ENCODE data around the gene CIAO1. TPM values are rescaled to one million over a fixed set of nuclear protein-coding genes. Genes with fewer than 3 reads are reported as not detected.

The CIAO1 gene
- total RNA-seq, 6 donors from 2014 or later = 69.0 to 169 (median 91.0) TPM

DNA sequence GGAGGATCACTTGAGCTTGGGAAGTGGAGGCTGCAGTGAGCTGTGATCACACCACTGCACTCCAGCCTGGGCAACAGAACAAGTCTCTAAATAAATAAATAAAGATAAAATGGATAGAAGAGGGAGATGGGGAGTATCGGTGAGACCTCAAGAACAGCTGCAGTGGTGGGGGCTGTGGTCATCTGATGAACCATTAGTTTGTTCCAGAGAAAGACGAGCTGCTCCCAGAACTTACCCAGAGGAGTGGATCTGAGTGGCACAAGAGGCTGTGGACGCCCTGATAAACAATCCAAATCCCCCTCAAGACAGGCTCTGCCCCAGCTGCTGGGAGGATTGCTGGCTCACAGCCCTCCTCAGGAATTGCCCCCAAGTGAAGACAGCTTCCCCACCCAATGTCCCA, 26.9 kb upstream of the CIAO1 start:
- WGBS, 2 donors = 71 to 94% methylated on average over 3 of the region's 3 CpGs
- H3K4me3 ChIP-seq = no peak overlapping the region
- peaks cover 0 to 3% (median 0%) of the 10 kb centered on the region in 4 donors for H3K36me3 ChIP-seq
- H3K9me3 ChIP-seq = no peaks in the 10 kb centered on the region
- ATAC-seq (ENCODE audit: low FRiP score in 2 of 2) = no peak
- DNase-seq = no peak
- TF ChIP-seq EP300 (IDR thresholded peaks at IDR 0.05) = no peak
- H3K27ac ChIP-seq = no peak overlapping the region
- H3K27me3 ChIP-seq = no peaks in the 10 kb centered on the region
- peaks cover 12 to 15% (median 13%) of the 10 kb centered on the region in 4 donors for H3K4me1 ChIP-seq

DNA sequence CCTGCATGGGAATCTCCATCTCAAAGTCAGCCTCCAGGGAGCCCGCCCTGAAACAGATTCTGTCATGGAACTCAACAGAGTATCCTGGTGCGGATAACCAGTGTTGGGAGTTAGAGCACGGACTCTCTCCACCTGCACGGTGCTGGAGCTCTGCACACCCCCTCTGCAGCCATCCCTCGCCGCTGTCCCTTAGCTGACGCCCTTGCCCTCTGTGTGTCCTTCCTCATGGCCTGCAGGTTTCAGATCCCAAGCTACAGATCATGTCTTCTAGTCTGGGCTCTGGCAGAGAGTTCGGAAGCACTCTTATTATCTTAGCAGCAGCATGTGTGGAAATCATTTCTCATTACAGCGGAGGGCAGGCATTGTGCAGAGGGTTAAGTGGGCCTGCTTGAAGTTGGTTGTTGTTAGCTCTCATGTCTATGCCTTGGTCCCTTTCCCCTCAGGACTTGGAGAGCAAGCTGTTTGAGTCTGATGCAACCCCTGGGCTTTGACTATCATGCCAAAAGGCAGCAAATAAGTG, 26.2 kb upstream of the CIAO1 start:
- Histone ChIP-seq H3K36me3 (peaks cover 0 to 3% (median 0%) of the 10 kb centered on the region in 4 donors), H3K27ac (no peak overlapping the region), H3K9me3 (no peaks in the 10 kb centered on the region), H3K4me3 (no peak overlapping the region), H3K4me1 (peaks cover 12 to 15% (median 13%) of the 10 kb centered on the region in 4 donors), H3K27me3 (no peaks in the 10 kb centered on the region)
- TF ChIP-seq POLR2AphosphoS5 (IDR thresholded peaks at IDR 0.05) = no peak
- TF ChIP-seq POLR2A (IDR thresholded peaks at IDR 0.05) = no peak
- TF ChIP-seq EP300 (IDR thresholded peaks at IDR 0.05) = no peak
- TF ChIP-seq, protein P1, sequence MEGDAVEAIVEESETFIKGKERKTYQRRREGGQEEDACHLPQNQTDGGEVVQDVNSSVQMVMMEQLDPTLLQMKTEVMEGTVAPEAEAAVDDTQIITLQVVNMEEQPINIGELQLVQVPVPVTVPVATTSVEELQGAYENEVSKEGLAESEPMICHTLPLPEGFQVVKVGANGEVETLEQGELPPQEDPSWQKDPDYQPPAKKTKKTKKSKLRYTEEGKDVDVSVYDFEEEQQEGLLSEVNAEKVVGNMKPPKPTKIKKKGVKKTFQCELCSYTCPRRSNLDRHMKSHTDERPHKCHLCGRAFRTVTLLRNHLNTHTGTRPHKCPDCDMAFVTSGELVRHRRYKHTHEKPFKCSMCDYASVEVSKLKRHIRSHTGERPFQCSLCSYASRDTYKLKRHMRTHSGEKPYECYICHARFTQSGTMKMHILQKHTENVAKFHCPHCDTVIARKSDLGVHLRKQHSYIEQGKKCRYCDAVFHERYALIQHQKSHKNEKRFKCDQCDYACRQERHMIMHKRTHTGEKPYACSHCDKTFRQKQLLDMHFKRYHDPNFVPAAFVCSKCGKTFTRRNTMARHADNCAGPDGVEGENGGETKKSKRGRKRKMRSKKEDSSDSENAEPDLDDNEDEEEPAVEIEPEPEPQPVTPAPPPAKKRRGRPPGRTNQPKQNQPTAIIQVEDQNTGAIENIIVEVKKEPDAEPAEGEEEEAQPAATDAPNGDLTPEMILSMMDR (IDR thresholded peaks at IDR 0.05) = no peak
- no peak for DNase-seq
- no peak for ATAC-seq (ENCODE audit: low FRiP score in 2 of 2)
- 94 to 97% methylated on average over 7 to 8 of the region's 9 CpGs for WGBS, 2 donors

DNA sequence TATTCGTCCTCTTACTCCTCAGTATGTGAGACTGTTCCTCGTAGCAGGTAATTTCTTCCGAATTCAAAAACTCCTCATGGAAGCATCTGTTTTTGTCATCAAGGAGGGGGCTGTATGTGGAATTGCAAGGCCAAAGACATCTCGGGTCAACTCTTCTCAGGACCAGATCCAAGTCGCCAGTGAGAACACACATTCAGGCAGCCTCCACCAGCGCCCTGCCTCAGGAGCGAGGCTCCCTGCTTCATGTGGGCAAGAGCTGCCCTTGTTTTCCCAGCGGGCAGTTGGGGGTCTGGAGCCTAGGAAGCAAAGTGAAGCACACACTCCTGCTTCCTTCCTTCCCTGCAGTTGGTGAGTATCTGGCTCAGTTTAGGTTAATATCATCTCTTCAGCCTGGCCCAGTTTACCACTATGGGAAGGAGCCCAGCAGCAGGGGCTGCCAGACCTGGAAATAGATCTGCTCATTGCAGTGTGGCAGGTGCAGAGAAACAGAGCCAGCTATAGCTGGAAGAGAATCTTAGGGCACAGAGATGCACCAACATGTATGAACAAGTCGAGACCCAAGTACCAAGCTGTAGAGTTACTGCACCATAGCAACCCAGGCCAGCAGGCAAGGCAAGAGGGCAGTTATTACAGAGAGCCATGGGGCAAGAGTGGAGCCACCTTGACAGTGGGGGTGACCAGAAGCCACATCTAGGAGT, 25.5 kb upstream of the CIAO1 start:
- H3K36me3 ChIP-seq = peaks cover 0 to 3% (median 0%) of the 10 kb centered on the region in 4 donors
- H3K9me3 ChIP-seq = no peaks in the 10 kb centered on the region
- no peak overlapping the region for H3K4me3 ChIP-seq
- no peaks in the 10 kb centered on the region for H3K27me3 ChIP-seq
- TF ChIP-seq EP300 (IDR thresholded peaks at IDR 0.05) (no peak), POLR2A (IDR thresholded peaks at IDR 0.05) (no peak), POLR2AphosphoS5 (IDR thresholded peaks at IDR 0.05) (no peak)
- TF ChIP-seq, protein P1 (IDR thresholded peaks at IDR 0.05) = no peak
- no peak for ATAC-seq (ENCODE audit: low FRiP score in 2 of 2)
- DNase-seq = peak in 1 of 2 donors; percentile 27
- H3K27ac ChIP-seq = peak overlapping the region in 2 of 4 donors; percentile 85 to 92
- peaks cover 12 to 17% (median 16%) of the 10 kb centered on the region in 4 donors for H3K4me1 ChIP-seq
- 97 to 99% methylated on average over 9 of the region's 9 CpGs for WGBS, 2 donors

DNA sequence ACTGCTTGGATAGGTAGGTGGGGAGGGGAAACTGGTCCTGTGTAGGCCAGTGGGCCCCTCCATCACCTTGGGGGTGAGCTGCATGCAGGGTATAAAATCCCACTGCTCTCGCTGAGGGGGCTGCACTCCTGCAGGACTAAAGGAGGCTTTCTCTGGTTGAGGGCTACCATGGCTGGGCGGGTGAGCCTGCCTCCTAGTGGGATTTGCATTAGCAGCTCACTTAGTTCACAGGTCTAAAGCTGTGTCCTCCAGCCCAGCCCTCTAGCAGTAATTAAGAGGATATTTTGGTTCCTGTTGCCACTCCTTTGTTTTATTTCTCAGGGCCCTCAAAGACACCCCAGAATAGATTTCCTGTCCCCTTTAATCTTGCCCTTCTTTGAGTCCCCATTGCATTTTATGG, 24.8 kb upstream of the CIAO1 start:
- DNase-seq (no peak), ATAC-seq (ENCODE audit: low FRiP score in 2 of 2) (no peak)
- H3K4me3 ChIP-seq = no peak overlapping the region
- H3K9me3 ChIP-seq = no peaks in the 10 kb centered on the region
- no peaks in the 10 kb centered on the region for H3K27me3 ChIP-seq
- no peak for TF ChIP-seq POLR2AphosphoS5 (IDR thresholded peaks at IDR 0.05)
- TF ChIP-seq EP300 (IDR thresholded peaks at IDR 0.05) = no peak
- no peak for TF ChIP-seq POLR2A (IDR thresholded peaks at IDR 0.05)
- TF ChIP-seq, protein P1 (IDR thresholded peaks at IDR 0.05) = no peak
- H3K36me3 ChIP-seq = peaks cover 0 to 3% (median 0%) of the 10 kb centered on the region in 4 donors
- WGBS, 2 donors = 90 to 95% methylated on average over 2 of the region's 2 CpGs
- peaks cover 15 to 22% (median 16%) of the 10 kb centered on the region in 4 donors for H3K4me1 ChIP-seq
- H3K27ac ChIP-seq = peak overlapping the region; percentile 79 to 92 (median 87)

DNA sequence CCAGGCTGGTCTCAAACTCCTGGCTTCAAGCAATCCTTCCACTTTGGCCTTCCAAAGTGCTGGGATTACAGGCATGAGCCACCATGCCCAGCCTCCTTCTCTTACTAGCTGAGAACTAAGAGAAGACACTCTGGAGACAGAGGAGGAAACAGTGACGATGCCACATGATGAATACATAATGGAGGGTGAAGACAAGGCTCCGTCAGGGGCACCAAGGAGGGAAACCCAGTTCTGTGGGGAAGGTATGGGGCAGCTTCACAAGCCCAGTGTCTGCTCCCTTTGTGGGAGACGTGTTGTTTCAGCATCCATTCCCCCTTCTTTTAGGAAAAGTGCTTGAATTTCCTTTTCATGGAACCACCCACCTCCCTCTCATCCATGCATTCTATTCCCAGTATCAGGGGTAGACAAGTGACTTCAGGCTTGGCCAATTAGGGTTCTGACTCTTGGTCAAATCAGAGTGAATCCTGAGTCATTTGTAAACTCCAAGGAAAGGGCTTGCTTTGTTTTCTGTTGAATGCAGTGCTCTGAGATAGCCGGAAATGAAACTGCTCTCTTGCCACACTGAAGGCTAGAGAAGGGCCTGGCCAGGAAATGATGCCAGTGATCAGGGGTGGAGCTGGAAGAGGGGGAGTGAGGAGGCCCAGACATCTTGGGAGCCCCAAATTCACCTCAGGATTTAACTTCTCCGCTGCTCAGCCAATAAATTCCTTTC, 24.0 kb upstream of the CIAO1 start:
- no peaks in the 10 kb centered on the region for H3K9me3 ChIP-seq
- peaks cover 17 to 23% (median 23%) of the 10 kb centered on the region in 4 donors for H3K4me1 ChIP-seq
- H3K27me3 ChIP-seq = no peaks in the 10 kb centered on the region
- peak overlapping the region; percentile 79 to 92 (median 87) for H3K27ac ChIP-seq
- peak; percentile 41 to 73 for TF ChIP-seq POLR2AphosphoS5 (IDR thresholded peaks at IDR 0.05)
- TF ChIP-seq, protein P1 (IDR thresholded peaks at IDR 0.05) = no peak
- TF ChIP-seq POLR2A (IDR thresholded peaks at IDR 0.05) = peak in 1 of 4 donors; percentile 47
- peak in 1 of 4 donors; percentile 30 for TF ChIP-seq EP300 (IDR thresholded peaks at IDR 0.05)
- DNase-seq = peak in 1 of 2 donors; percentile 73
- H3K4me3 ChIP-seq = no peak overlapping the region
- WGBS, 2 donors = 31 to 41% methylated on average over 5 of the region's 5 CpGs
- ATAC-seq (ENCODE audit: low FRiP score in 2 of 2) = peak; percentile 60 to 83
- H3K36me3 ChIP-seq = peaks cover 0 to 3% (median 0%) of the 10 kb centered on the region in 4 donors

Data from upper lobe of left lung (tissue), 6 donors.